Measurements from ENCODE around the gene CMYA5.
A peak's percentile ranks its signal among the peaks of the same experiment; 100 is the strongest.
"Not testable (repeated sequence)": the region's sequence is repeated elsewhere in the genome, so short reads cannot be mapped to it uniquely, and the experiment has no call there.

Gene CMYA5

GRCh38 chr5:79771387-79771786 lies 81.8 kb downstream of the CMYA5 start:
- no peak overlapping the region for H3K4me3 ChIP-seq (ENCODE audit: control insufficient read depth, low read depth, low read length)
- peak; percentile 85 for DNase-seq (ENCODE audit: low read depth)
- TF ChIP-seq, protein P1, sequence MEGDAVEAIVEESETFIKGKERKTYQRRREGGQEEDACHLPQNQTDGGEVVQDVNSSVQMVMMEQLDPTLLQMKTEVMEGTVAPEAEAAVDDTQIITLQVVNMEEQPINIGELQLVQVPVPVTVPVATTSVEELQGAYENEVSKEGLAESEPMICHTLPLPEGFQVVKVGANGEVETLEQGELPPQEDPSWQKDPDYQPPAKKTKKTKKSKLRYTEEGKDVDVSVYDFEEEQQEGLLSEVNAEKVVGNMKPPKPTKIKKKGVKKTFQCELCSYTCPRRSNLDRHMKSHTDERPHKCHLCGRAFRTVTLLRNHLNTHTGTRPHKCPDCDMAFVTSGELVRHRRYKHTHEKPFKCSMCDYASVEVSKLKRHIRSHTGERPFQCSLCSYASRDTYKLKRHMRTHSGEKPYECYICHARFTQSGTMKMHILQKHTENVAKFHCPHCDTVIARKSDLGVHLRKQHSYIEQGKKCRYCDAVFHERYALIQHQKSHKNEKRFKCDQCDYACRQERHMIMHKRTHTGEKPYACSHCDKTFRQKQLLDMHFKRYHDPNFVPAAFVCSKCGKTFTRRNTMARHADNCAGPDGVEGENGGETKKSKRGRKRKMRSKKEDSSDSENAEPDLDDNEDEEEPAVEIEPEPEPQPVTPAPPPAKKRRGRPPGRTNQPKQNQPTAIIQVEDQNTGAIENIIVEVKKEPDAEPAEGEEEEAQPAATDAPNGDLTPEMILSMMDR (conservative IDR thresholded peaks at IDR 0.05; ENCODE audit: control insufficient read depth, insufficient read depth, low read depth, low read length), result no peak

DNA sequence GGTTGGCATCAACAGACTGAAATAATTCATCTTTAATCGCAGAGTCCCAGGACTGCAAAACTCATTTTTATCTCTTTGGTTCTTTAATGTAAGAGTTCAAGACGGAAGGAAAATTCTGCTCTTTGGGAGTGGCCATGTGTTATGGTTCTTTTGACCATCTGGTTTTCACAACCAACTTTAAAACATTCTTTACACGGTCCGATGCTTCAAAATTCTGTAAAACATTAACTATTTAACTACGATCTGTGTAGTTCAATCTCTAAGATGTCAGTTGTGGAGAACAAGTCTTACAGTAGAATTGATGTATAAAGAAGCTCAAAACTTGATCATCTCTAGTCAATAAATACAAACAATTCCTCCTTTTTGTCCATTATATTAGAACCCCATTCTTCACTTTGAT lies 83.0 kb downstream of the CMYA5 start:
- H3K4me3 ChIP-seq (ENCODE audit: control insufficient read depth, low read depth, low read length), result no peak overlapping the region
- TF ChIP-seq, protein P1 (conservative IDR thresholded peaks at IDR 0.05; ENCODE audit: control insufficient read depth, insufficient read depth, low read depth, low read length), result no peak
- DNase-seq (ENCODE audit: low read depth), result no peak

GRCh38 chr5:79773612-79774011 lies 84.0 kb downstream of the CMYA5 start:
- H3K4me3 ChIP-seq (ENCODE audit: control insufficient read depth, low read depth, low read length), result no peak overlapping the region
- TF ChIP-seq, protein P1 (conservative IDR thresholded peaks at IDR 0.05; ENCODE audit: control insufficient read depth, insufficient read depth, low read depth, low read length), result no peak
- no peak for DNase-seq (ENCODE audit: low read depth)

DNA sequence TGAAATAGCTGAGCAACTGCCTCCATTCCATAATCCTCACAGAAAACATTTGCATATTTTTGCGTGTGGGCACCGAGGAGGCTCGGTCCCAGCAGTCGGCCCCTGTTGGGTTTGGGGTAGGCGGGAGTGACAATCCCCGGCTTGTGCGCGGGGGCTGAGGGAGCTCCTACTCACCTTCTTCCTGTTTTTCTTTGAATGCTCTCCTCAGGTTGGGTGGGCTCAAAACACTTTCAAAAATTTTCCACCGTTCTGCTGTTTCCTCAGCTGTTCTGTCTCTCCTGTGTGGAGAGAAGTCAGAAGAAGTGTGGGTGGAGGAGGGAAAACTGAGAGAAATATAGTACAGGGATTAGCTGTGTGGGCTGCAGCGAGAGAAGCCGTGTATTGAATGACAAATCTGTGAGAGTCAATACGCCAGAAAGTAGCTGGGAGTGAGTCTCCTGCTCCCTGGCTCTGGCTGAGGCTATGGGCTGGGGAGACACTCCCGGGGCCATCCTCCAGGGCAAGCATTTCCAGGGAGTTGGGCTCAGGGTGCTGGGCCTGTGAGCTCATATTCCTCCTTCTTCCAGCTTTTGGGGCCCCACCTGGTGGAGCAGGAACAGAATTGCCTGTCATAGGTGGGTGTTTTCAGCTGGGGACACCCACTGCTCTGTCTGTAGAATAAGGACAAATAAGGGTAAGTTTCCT lies 84.7 kb downstream of the CMYA5 start:
- H3K4me3 ChIP-seq (ENCODE audit: control insufficient read depth, low read depth, low read length), result no peak overlapping the region
- TF ChIP-seq, protein P1 (conservative IDR thresholded peaks at IDR 0.05; ENCODE audit: control insufficient read depth, insufficient read depth, low read depth, low read length), result peak; percentile 63
- DNase-seq (ENCODE audit: low read depth), result peak; percentile 77

GRCh38 chr5:79774855-79775237 lies 85.2 kb downstream of the CMYA5 start:
- TF ChIP-seq, protein P1 (conservative IDR thresholded peaks at IDR 0.05; ENCODE audit: control insufficient read depth, insufficient read depth, low read depth, low read length), result no peak
- no peak overlapping the region for H3K4me3 ChIP-seq (ENCODE audit: control insufficient read depth, low read depth, low read length)
- no peak for DNase-seq (ENCODE audit: low read depth)

- not testable (repeated sequence) for H3K4me3 ChIP-seq (ENCODE audit: control insufficient read depth, low read depth, low read length); DNase-seq (ENCODE audit: low read depth)
Observed at GRCh38 chr5:79784741-79785140, 95.1 kb downstream of the CMYA5 start.

DNA sequence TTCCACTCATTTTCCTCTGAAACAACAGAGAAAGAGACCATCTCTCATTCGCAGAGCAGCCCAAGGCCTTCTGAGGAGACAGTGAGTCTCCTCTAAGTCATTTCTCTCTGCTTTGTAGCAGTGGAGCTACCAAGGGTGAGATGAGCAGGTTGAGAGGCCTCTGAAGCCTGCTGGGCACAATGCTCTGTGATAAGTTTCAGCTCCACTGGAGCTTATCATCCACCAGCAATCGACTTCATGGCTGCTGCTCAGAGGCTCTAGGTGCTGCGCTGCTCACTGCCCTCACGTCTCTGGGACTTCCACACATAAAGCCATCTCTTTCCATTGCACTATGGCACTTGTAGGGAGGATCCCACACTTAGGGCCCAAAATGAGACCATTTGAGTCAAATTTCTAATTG lies 96.3 kb downstream of the CMYA5 start:
- TF ChIP-seq, protein P1 (conservative IDR thresholded peaks at IDR 0.05; ENCODE audit: control insufficient read depth, insufficient read depth, low read depth, low read length), result no peak

More for the DNA sequence above, 96.3 kb downstream of the CMYA5 start:
- no peak for DNase-seq (ENCODE audit: low read depth)
- H3K4me3 ChIP-seq (ENCODE audit: control insufficient read depth, low read depth, low read length), result no peak overlapping the region
